ENCODE results near the gene ULK4. TPM values are rescaled to one million over a fixed set of nuclear protein-coding genes. Genes with fewer than 3 reads are reported as not detected.

Gene ULK4
- total RNA-seq, 1 experiment from 2014 or later = 6.3 TPM

DNA sequence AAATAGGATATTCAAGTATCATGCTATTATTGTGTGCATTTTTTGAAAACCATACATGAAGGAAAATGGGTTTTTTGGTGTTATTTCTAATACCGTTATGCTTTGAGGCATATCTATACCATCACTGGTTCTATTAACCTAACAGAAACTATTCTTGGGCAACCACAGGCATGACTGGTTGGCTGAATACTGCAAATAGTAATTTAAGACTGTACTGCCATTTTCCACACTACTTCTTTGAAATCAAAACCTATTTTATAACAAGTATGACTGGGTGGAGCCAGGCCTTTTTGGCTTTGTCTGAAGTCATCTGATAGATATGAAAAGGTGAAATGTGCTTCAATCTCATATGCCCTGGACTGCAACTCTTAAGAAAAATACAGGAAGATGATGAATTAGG lies 115.1 kb downstream of the ULK4 start:
- intact Hi-C loops (cut with micrococcal nuclease) = no loop called here
- no peak for TF ChIP-seq FOSL1 (IDR thresholded peaks at IDR 0.05; ENCODE audit: low read depth)
- TF ChIP-seq EGR1 (IDR thresholded peaks at IDR 0.05; ENCODE audit: low read depth) = no peak
- TF ChIP-seq, protein P1, sequence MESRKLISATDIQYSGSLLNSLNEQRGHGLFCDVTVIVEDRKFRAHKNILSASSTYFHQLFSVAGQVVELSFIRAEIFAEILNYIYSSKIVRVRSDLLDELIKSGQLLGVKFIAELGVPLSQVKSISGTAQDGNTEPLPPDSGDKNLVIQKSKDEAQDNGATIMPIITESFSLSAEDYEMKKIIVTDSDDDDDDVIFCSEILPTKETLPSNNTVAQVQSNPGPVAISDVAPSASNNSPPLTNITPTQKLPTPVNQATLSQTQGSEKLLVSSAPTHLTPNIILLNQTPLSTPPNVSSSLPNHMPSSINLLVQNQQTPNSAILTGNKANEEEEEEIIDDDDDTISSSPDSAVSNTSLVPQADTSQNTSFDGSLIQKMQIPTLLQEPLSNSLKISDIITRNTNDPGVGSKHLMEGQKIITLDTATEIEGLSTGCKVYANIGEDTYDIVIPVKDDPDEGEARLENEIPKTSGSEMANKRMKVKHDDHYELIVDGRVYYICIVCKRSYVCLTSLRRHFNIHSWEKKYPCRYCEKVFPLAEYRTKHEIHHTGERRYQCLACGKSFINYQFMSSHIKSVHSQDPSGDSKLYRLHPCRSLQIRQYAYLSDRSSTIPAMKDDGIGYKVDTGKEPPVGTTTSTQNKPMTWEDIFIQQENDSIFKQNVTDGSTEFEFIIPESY (IDR thresholded peaks at IDR 0.05; ENCODE audit: extremely low read depth, insufficient replicate concordance, low read length) = no peak
- TF ChIP-seq TCF7L2 (IDR thresholded peaks at IDR 0.05; ENCODE audit: borderline replicate concordance, extremely low read depth, insufficient read depth, insufficient read length) = no peak
- no peak for TF ChIP-seq SP1 (IDR thresholded peaks at IDR 0.05; ENCODE audit: low read depth)
- no peak for TF ChIP-seq SIN3A (IDR thresholded peaks at IDR 0.05; ENCODE audit: low read depth)
- TF ChIP-seq JUND (IDR thresholded peaks at IDR 0.05) = no peak
- TF ChIP-seq POLR2AphosphoS5 (IDR thresholded peaks at IDR 0.05; ENCODE audit: low read depth, low read length) = no peak
- TF ChIP-seq ELF1 (IDR thresholded peaks at IDR 0.05; ENCODE audit: borderline replicate concordance, low read depth) = no peak
- TF ChIP-seq SRF (IDR thresholded peaks at IDR 0.05; ENCODE audit: low read depth) = no peak
- TF ChIP-seq POLR2A (IDR thresholded peaks at IDR 0.05; ENCODE audit: borderline replicate concordance, extremely low read depth, insufficient read depth, insufficient read length) = no peak
- TF ChIP-seq, protein P2, sequence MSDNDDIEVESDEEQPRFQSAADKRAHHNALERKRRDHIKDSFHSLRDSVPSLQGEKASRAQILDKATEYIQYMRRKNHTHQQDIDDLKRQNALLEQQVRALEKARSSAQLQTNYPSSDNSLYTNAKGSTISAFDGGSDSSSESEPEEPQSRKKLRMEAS (IDR thresholded peaks at IDR 0.05) = no peak
- TF ChIP-seq, protein P3, sequence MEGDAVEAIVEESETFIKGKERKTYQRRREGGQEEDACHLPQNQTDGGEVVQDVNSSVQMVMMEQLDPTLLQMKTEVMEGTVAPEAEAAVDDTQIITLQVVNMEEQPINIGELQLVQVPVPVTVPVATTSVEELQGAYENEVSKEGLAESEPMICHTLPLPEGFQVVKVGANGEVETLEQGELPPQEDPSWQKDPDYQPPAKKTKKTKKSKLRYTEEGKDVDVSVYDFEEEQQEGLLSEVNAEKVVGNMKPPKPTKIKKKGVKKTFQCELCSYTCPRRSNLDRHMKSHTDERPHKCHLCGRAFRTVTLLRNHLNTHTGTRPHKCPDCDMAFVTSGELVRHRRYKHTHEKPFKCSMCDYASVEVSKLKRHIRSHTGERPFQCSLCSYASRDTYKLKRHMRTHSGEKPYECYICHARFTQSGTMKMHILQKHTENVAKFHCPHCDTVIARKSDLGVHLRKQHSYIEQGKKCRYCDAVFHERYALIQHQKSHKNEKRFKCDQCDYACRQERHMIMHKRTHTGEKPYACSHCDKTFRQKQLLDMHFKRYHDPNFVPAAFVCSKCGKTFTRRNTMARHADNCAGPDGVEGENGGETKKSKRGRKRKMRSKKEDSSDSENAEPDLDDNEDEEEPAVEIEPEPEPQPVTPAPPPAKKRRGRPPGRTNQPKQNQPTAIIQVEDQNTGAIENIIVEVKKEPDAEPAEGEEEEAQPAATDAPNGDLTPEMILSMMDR (IDR thresholded peaks at IDR 0.05 in 2 of 3, conservative IDR thresholded peaks at IDR 0.05 in 1 of 3; ENCODE audit: borderline replicate concordance in 1 of 3, insufficient read depth in 1 of 3, low read depth in 2 of 3, low read length in 2 of 3) = no peak
- TF ChIP-seq EZH2 (IDR thresholded peaks at IDR 0.05) = no peak
- TF ChIP-seq CBX3 (IDR thresholded peaks at IDR 0.05; ENCODE audit: low read depth) = no peak
- TF ChIP-seq, protein P4, sequence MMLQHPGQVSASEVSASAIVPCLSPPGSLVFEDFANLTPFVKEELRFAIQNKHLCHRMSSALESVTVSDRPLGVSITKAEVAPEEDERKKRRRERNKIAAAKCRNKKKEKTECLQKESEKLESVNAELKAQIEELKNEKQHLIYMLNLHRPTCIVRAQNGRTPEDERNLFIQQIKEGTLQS (IDR thresholded peaks at IDR 0.05) = no peak
- TF ChIP-seq YY1 (IDR thresholded peaks at IDR 0.05; ENCODE audit: extremely low read depth, insufficient replicate concordance, low read depth, low read length) = no peak
- no peak for TF ChIP-seq EZH2phosphoT487 (IDR thresholded peaks at IDR 0.05; ENCODE audit: borderline replicate concordance)
- no TSS peak for BruUV-seq (replicated peaks)
- ATAC-seq (no peak), DNase-seq (ENCODE audit: low read depth, low spot score) (no peak)
- no peaks in the 10 kb centered on the region for H3K36me3 ChIP-seq (ENCODE audit: control insufficient read depth in 1 of 2, insufficient read depth in 2 of 2, low read length in 2 of 2)
- H3K9me3 ChIP-seq (ENCODE audit: control insufficient read depth in 1 of 2, insufficient read depth in 1 of 2, low read depth in 1 of 2, low read length in 2 of 2) = no peaks in the 10 kb centered on the region
- H3K9me2 ChIP-seq (ENCODE audit: insufficient read depth) = no peaks in the 10 kb centered on the region
- H3K27me3 ChIP-seq (ENCODE audit: insufficient read depth, low read length) = no peaks in the 10 kb centered on the region
- CTCF ChIA-PET = no interaction called here
- RAD21 ChIA-PET (ENCODE audit: low non-redundant PET in 1 of 2, low total read pairs in 2 of 2, uncharacterized antibody in 2 of 2, unreplicated experiment in 2 of 2) = no interaction called here
- no peak overlapping the region for H3K27ac ChIP-seq (ENCODE audit: low read depth, low read length)
- H2AFZ ChIP-seq (ENCODE audit: low read depth, low read length, poor library complexity, severe bottlenecking) = no peak overlapping the region
- no peak overlapping the region for H3K9ac ChIP-seq (ENCODE audit: low read length)
- no peaks in the 10 kb centered on the region for H4K20me1 ChIP-seq (ENCODE audit: insufficient read depth)
- H3K4me2 ChIP-seq (ENCODE audit: low read length) = no peak overlapping the region
- H3K4me1 ChIP-seq (ENCODE audit: control insufficient read depth in 1 of 2, insufficient read depth in 2 of 2, low read length in 2 of 2) = no peaks in the 10 kb centered on the region
- POLR2A ChIA-PET = no interaction called here
- no peak overlapping the region for H3K4me3 ChIP-seq (replicated peaks in 1 of 2; ENCODE audit: low read depth in 1 of 2, low read length in 2 of 2)
- no peaks in the 10 kb centered on the region for H3K79me2 ChIP-seq (ENCODE audit: insufficient read depth, low read length)
